GM18873 (cell line): ENCODE measurements around the gene PNPLA7.
"Not testable (repeated sequence)": the region's sequence is repeated elsewhere in the genome, so short reads cannot be mapped to it uniquely, and the experiment has no call there.

Experiments
- ATAC-seq: cut with Tn5 transposase; IDR thresholded peaks from one replicate; pipeline ENCODE4 v1.9.1; 2021; ENCODE audit warnings: mild to moderate bottlenecking, moderate library complexity, moderate number of reproducible peaks; ENCODE audit not compliant: unreplicated experiment, low FRiP score

The PNPLA7 gene

GRCh38 chr9:137543237-137543963 lies 6.8 kb downstream of the PNPLA7 start:
- no peak for ATAC-seq

GRCh38 chr9:137542486-137542885 lies 7.7 kb downstream of the PNPLA7 start:
- ATAC-seq, result no peak

GRCh38 chr9:137540536-137540935 lies 9.7 kb downstream of the PNPLA7 start:
- ATAC-seq, result no peak

GRCh38 chr9:137538058-137538457 lies 12.1 kb downstream of the PNPLA7 start:
- ATAC-seq, result no peak

- not testable (repeated sequence) for ATAC-seq
Observed at GRCh38 chr9:137536594-137537131, 13.5 kb downstream of the PNPLA7 start.

- ATAC-seq, result no peak
Observed at GRCh38 chr9:137535120-137535428, 15.1 kb downstream of the PNPLA7 start.

- no peak for ATAC-seq
Observed at GRCh38 chr9:137534256-137535119, 15.7 kb downstream of the PNPLA7 start.

GRCh38 chr9:137532891-137533468 lies 17.2 kb downstream of the PNPLA7 start:
- ATAC-seq, result not testable (repeated sequence)

- no peak for ATAC-seq
Observed at GRCh38 chr9:137531099-137531765, 19.0 kb downstream of the PNPLA7 start.

GRCh38 chr9:137530331-137530730 lies 19.9 kb downstream of the PNPLA7 start:
- no peak for ATAC-seq

GRCh38 chr9:137524981-137525317 lies 25.3 kb downstream of the PNPLA7 start:
- no peak for ATAC-seq

GRCh38 chr9:137524161-137524980 lies 25.8 kb downstream of the PNPLA7 start:
- ATAC-seq, result no peak

- no peak for ATAC-seq
Observed at GRCh38 chr9:137522746-137523455, 27.3 kb downstream of the PNPLA7 start.

- ATAC-seq, result no peak
Observed at GRCh38 chr9:137521405-137521985, 28.7 kb downstream of the PNPLA7 start.

- ATAC-seq, result no peak
Observed at GRCh38 chr9:137520614-137521404, 29.4 kb downstream of the PNPLA7 start.

- ATAC-seq, result no peak
Observed at GRCh38 chr9:137519553-137519952, 30.6 kb downstream of the PNPLA7 start.

GRCh38 chr9:137518661-137519459 lies 31.3 kb downstream of the PNPLA7 start:
- not testable (repeated sequence) for ATAC-seq
